Dedifferentiated amniotic fluid mesenchymal stem cell (primary cell): Measurements from ENCODE around the gene ORM2.

Experiments
- DNase-seq: peaks from one replicate; pipeline ENCODE4 v3.0.0-alpha.2; 2016; ENCODE audit errors: extremely low spot score

Gene ORM2

GRCh38 chr9:114294664-114295063, 35.0 kb upstream of the ORM2 start:
- DNase-seq: no peak

GRCh38 chr9:114296338-114296737, 33.3 kb upstream of the ORM2 start:
- no peak for DNase-seq

- no peak for DNase-seq
These were observed 30.1 kb upstream of the ORM2 start for GRCh38 chr9:114299286-114300152.

- DNase-seq: no peak
These were observed 29.4 kb upstream of the ORM2 start for GRCh38 chr9:114300153-114300845.

GRCh38 chr9:114300846-114301797, 28.5 kb upstream of the ORM2 start:
- no peak for DNase-seq

GRCh38 chr9:114301798-114302565, 27.7 kb upstream of the ORM2 start:
- DNase-seq: no peak

- no peak for DNase-seq
These were observed 26.9 kb upstream of the ORM2 start for GRCh38 chr9:114302727-114303126.

- DNase-seq: no peak
These were observed 26.1 kb upstream of the ORM2 start for GRCh38 chr9:114303571-114303970.

GRCh38 chr9:114303977-114304376, 25.7 kb upstream of the ORM2 start:
- no peak for DNase-seq

- DNase-seq: no peak
These were observed 25.1 kb upstream of the ORM2 start for GRCh38 chr9:114304416-114305188.

- DNase-seq: no peak
These were observed 21.8 kb upstream of the ORM2 start for GRCh38 chr9:114307899-114308267.

- DNase-seq: no peak
These were observed 21.2 kb upstream of the ORM2 start for GRCh38 chr9:114308361-114308950.

GRCh38 chr9:114309096-114309495, 20.6 kb upstream of the ORM2 start:
- no peak for DNase-seq

GRCh38 chr9:114310471-114311450, 18.9 kb upstream of the ORM2 start:
- no peak for DNase-seq

- DNase-seq: no peak
These were observed 17.8 kb upstream of the ORM2 start for GRCh38 chr9:114311571-114312512.

GRCh38 chr9:114312513-114312875, 17.2 kb upstream of the ORM2 start:
- no peak for DNase-seq

- no peak for DNase-seq
These were observed 16.5 kb upstream of the ORM2 start for GRCh38 chr9:114313186-114313585.
